Cerebellar nuclear complex (tissue), 1 donor: ENCODE results near the gene NODAL.
"Not testable (repeated sequence)": the region's sequence is repeated elsewhere in the genome, so short reads cannot be mapped to it uniquely, and the experiment has no call there.

Experiments
- DNase-seq, 2 experiments: peaks; one replicate each; lab custom pipeline; 2025; lab: John Stamatoyannopoulos, UW

The NODAL gene

GRCh38 chr10:70441161-70441894 is at the start of gene NODAL:
Gene NODAL, minus strand, starts transcription at chr10:70441681. Its CDS starts 14 bp downstream, at chr10:70441667.
- DNase-seq, result no peak

GRCh38 chr10:70490142-70490541 is 48.7 kb upstream of the NODAL start:
- no peak for DNase-seq

- DNase-seq, result no peak
These were observed 46.3 kb upstream of the NODAL start for GRCh38 chr10:70487824-70488223.

GRCh38 chr10:70483872-70484271 is 42.4 kb upstream of the NODAL start:
- not testable (repeated sequence) for DNase-seq

GRCh38 chr10:70482982-70483760 is 41.7 kb upstream of the NODAL start:
- no peak for DNase-seq

GRCh38 chr10:70481831-70482530 is 40.5 kb upstream of the NODAL start:
- DNase-seq, result peak; percentile 87 to 96

- no peak for DNase-seq
These were observed 39.6 kb upstream of the NODAL start for GRCh38 chr10:70481105-70481504.

- DNase-seq, result no peak
These were observed 38.9 kb upstream of the NODAL start for GRCh38 chr10:70480239-70480861.

GRCh38 chr10:70479626-70480238 is 38.3 kb upstream of the NODAL start:
- DNase-seq, result peak in 1 of 2 experiments; percentile 17

- DNase-seq, result no peak
These were observed 37.7 kb upstream of the NODAL start for GRCh38 chr10:70479165-70479581.

GRCh38 chr10:70478191-70479164 is 37.0 kb upstream of the NODAL start, which contains the start of gene PALD1:
Gene PALD1, plus strand, starts transcription at chr10:70478767. Its CDS starts 47,185 bp downstream, at chr10:70525952.
- DNase-seq, result no peak

GRCh38 chr10:70477661-70478162 is 36.2 kb upstream of the NODAL start:
- no peak for DNase-seq

GRCh38 chr10:70476249-70477035 is 35.0 kb upstream of the NODAL start:
- DNase-seq, result no peak

GRCh38 chr10:70475661-70476060 is 34.2 kb upstream of the NODAL start:
- DNase-seq, result no peak

GRCh38 chr10:70474780-70475179 is 33.3 kb upstream of the NODAL start:
- no peak for DNase-seq

GRCh38 chr10:70472799-70473454 is 31.4 kb upstream of the NODAL start:
- DNase-seq, result no peak

GRCh38 chr10:70466951-70467350 is 25.5 kb upstream of the NODAL start:
- no peak for DNase-seq

- DNase-seq, result no peak
These were observed 24.4 kb upstream of the NODAL start for GRCh38 chr10:70465832-70466231.

GRCh38 chr10:70465278-70465677 is 23.8 kb upstream of the NODAL start:
- no peak for DNase-seq
